Measurements from ENCODE around the gene SMC1A.

DNA sequence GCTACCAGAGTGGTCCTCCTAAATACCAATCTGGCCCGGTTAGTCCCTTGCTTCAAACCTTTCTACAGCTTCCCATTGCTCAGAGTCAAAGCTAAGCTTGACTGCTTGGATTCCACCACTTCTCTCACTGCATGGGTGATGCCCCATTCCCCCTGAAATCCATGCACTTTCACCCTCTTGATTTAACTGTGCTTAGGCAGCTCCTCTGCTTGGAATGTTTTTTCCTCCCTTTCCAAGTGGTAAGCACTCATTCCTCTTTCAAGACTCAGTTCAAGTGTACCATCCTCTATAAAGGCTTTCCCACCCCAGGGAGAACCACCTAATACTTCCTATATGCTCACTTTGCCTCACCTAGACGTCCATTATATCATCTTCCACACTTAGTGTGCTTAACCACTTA lies 49.1 kb downstream of the SMC1A start:
- TF ChIP-seq, protein P1, sequence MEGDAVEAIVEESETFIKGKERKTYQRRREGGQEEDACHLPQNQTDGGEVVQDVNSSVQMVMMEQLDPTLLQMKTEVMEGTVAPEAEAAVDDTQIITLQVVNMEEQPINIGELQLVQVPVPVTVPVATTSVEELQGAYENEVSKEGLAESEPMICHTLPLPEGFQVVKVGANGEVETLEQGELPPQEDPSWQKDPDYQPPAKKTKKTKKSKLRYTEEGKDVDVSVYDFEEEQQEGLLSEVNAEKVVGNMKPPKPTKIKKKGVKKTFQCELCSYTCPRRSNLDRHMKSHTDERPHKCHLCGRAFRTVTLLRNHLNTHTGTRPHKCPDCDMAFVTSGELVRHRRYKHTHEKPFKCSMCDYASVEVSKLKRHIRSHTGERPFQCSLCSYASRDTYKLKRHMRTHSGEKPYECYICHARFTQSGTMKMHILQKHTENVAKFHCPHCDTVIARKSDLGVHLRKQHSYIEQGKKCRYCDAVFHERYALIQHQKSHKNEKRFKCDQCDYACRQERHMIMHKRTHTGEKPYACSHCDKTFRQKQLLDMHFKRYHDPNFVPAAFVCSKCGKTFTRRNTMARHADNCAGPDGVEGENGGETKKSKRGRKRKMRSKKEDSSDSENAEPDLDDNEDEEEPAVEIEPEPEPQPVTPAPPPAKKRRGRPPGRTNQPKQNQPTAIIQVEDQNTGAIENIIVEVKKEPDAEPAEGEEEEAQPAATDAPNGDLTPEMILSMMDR (conservative IDR thresholded peaks at IDR 0.05), result no peak
- no peak for TF ChIP-seq EZH2 (IDR thresholded peaks at IDR 0.05; ENCODE audit: low read depth)

Data from PC-9 (cell line).